HTR-8/SVneo (cell line): ENCODE data around the gene CCDC69.

ENCODE experiments used
- DNase-seq: peaks from one replicate; pipeline ENCODE4 v3.0.0; 2011; ENCODE audit warnings: low spot score, mixed read lengths; ENCODE audit not compliant: insufficient read length
- FAIRE-seq: peaks from 2 replicates; lab custom pipeline; 2011; peaks lifted over from hg19 to GRCh38; lab: Jason Lieb, UNC

The CCDC69 gene

DNA sequence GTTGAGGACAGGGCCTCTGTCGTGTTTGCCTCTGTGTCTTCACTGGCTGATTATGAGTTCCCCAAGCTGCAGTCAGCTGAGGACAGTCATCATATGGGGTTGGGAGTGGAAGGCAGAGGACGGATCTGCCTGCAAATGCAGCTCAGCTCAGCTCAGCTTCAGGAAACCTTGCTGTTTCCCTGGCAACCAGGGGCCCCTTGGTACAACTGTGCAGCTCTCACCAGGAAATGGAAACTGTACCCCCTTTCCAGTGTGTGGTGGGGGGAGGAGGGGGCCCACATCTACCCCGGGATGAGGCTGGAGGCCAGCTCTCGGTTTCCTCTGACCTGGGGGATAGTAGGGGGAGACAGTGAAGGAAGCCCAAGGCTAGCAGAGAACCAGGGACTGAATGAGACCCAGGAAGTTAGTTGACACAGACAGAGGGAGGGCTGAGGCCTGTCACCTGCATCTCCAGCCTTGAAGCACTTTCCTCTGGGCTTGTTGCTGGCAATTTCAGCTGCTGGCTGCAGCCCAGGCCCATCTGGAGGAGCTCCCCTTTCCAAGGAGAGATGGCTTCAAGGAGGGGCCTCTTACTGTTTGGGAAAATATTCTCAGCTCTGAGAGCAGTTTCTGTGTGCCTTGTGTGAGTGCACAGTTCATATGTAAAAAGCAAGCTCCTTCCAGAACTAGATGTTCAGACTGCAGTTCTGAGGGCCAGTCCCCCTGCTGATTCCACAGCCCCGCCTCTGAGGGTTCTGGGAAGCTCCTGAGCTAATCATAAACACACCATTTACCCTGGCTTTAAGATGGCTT lies 73.2 kb downstream of the CCDC69 start:
- FAIRE-seq, result no peak
- no peak for DNase-seq

DNA sequence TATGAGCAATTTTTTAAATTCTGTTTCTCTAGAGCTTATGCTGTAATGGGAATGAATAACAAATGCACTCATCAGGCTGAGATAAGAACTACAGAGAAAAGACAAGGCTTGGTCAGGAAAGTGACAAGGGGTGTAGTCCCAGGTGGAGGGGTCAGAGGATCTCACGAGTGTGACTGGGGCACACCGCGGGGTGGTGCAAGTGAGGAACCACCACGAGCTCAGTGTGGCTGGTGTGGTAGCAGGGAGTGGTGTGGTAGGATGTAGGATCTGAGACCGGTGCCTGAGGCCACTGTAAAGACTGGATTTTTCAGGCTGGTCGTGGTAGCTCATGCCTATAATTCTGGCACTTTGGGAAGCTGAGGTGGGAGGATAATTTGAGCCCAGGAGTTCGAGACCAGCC lies 75.3 kb downstream of the CCDC69 start:
- no peak for FAIRE-seq
- no peak for DNase-seq

DNA sequence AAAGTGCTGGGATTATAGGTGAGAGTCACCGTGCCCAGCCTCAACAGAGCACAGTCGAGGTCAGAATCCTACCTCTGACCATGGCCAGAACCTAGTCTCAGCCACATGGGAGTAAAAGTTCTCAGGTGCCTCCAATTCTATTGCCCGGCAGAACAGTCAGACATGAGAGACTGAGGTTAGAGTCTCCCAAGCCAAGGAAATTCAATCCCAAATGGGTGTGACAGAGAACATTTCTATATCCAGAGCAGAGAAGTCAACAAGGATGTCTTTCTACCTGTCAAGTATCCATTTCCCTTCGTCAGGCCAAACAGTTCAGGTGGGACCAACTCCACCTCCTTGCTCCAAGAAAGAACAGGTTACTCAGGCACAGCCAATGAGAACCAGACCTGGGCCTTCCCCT lies 76.9 kb downstream of the CCDC69 start:
- no peak for DNase-seq
- no peak for FAIRE-seq

DNA sequence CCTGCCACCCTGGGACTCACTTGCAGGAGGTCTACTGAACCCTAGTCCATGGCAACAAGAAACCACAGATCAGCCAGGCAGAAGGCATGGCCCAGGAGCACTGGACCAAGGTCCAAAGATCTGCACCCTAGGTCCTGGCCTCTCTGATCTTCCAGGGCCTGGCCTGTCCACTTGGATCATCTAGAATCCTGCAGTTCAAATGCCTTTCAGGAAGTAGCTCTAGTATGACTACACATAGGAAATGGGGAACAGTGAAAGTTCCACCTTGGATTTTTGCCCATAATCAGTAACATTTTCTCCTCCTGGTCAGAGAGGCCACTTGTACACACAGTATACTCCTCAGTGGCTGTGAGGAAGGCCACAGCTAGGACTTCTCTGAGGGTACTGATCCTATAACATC lies 77.8 kb downstream of the CCDC69 start:
- FAIRE-seq (no peak), DNase-seq (no peak)

DNA sequence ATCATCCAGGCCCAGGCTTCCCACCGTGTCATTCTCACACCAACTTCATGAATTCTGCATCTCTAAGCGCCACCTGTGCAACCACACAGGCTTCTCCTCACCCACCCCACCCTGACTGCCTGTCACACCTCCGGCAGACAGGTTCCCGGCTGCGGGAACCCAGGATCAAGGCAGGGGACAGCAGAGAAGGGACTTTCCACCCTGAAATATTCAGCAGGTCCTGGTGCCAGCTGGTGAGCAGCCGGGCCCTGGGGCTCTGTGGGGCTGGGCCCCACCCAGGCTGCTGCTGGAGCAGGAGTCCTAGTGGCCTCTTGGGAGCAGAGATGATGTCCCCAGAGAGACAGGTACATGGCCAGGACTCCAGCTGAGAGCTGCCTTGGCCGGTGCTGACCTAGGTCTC lies 79.0 kb downstream of the CCDC69 start:
- DNase-seq, result no peak
- no peak for FAIRE-seq

DNA sequence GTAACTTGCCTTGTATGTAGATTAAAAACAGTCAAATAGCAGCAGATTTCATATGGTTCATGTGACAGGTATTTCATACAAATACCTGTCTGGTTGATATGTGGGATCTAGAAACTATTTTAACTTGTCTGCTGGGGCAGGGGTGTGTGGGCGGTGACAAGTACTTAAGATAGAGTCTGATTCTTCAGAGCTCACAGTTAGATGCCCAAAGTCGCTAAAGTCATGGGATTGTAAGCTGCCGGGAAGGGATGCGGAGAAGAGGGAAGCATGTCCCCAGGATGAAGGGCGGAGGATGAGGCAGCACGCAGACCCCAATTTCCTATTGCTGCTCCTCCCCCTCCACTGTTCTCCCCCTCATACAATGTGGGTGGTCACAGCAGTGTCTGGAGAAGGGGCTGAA lies 79.6 kb downstream of the CCDC69 start:
- no peak for FAIRE-seq
- no peak for DNase-seq

DNA sequence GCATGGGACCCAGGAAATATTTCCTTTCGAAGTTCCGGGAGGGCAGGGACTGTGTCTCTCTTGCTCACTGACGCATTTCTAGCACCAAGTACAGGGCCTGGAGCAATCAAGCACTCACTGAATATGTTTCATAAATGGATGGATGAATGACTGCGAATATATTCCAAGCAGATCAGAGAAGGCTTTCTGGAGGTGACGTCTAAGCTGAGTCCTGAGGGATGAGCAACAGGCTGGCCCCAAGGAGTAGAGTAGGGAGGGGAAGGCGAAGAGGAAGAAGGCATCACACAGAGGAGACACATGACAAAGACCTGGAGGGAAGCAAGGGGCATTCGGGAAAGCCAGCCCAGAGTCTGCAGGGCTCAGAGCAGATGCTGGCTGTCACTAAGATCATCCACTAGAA lies 80.2 kb downstream of the CCDC69 start:
- DNase-seq (no peak), FAIRE-seq (no peak)

DNA sequence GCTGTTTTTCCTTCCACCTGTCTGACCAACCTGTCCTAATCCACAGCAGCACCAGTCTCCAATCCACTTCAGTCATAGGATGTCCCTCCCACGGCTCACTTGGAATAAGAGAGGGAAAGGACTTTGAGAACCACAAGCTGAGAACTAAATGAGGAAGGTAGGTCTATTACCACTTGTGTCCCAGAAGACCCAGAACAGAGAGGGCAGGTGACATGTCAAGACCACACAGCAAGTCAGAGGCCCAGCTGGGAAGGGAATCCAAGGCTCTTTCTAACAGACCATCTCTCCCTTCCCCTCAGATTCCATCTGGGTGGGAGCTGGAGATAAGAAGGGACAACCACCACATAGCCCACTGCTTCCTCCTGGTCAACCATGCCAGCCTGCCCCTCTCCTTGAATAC lies 81.0 kb downstream of the CCDC69 start:
- DNase-seq (no peak), FAIRE-seq (no peak)

DNA sequence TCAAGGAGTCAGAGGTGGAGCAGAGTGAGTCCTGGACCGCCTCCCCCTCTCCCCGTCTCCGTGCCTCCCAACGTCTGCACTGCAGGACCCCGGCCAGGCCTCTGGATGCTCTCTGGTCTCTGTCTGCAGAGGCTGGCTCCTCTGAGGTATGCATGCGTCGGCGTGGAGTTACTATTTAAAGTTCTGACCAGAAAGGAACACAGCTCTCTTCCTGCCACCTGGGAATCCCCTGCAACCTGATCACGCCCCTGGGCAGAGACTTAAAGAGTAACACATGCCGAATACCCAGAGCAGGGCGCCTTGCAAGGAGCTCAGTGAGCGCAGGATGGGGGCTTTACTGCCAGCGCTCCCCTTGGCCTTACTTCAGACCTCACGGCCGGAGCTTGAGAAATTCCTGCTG lies 82.4 kb downstream of the CCDC69 start:
- DNase-seq (no peak), FAIRE-seq (no peak)

DNA sequence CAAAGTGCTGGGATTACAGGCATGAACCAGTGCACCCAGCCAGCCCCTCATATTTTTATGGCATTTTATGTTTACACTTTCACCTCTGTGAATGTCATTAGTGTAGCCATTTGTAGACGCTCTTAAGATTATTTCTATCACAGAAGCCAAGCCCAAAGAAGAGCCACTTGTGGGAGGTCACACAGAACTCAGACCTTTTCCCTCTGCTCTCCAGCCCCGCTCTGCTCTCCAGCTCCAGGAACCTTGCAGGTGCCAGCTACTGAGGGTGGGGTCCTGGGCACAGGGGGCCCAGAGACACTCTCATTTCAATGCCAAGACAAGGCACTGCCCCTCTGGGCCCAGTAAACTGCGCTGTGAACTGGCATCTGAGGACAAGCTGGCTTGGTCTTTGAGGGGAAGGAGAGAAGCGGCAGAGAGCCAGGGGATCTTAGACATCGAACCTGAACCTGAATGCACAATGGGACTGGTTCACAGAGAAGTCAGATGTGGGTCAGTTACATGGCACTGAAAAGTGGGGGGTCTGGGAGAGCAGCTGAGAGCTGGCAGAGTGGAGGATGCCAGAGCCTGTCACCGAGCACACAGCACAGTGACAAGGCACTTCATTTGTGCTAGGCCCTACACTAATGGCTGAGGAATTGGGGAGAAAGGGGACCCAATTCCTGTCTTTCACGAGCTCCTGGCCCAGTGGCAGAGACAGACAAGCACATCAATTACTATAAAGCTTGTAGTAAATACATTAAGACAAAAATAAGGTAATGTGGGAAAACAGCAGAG lies 83.0 kb downstream of the CCDC69 start:
- no peak for FAIRE-seq
- DNase-seq, result no peak

DNA sequence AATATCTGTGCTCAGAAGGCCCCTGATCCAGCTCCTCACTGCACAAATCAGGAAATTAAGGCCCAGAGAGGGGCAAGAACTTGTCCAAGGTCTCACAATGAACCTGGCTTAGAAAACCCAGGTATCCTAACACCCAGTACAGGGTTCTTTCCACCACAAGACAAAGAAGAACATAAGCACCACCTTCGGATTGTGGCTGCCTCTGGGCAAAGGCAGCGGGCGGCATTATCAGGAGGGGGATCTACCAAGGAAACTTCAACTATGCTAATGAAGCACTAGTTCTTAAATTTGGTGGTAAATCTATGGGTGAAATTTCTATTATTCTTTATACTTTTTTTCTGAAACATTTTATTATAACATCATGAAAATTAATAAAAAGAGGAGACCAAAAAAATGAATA lies 84.2 kb downstream of the CCDC69 start:
- DNase-seq (no peak), FAIRE-seq (no peak)

DNA sequence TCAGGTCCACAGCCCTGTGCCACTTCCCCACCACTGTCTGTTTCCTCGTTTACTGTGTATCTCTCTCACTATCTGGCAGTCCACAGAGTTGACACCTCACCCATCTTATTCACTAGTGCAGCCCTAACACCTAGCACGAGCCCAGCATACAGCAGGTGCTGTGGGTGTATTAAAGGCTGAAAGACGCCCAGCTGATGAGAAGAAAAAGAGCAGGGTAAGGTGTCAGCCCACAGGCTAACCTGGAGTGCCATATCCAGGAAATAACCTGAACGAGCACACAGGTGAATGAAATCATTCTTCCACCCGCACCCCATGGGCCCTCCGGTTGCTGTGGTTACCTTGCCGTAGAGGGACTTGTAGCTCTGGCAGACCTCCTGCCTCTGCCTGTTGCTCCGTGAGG lies 84.9 kb downstream of the CCDC69 start:
- DNase-seq (no peak), FAIRE-seq (no peak)

DNA sequence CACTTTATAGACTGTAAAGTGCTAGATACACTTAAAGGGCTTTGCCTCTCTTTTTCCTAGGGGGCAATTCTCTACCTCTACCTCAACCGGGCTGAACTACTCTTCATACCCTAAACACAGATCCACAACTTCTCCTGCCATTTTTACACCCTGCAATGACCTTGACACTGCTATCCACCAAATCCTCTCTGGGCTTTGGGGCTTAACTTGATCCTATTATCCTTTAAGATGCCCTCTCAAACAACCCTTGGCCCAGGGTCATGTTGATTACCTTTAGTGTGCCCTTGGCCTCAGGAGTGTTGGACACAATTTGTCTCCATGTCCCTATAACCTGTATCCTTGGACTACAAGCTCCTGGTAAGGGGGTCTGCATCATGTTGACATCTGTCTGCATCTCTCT lies 85.8 kb downstream of the CCDC69 start:
- no peak for DNase-seq

DNA sequence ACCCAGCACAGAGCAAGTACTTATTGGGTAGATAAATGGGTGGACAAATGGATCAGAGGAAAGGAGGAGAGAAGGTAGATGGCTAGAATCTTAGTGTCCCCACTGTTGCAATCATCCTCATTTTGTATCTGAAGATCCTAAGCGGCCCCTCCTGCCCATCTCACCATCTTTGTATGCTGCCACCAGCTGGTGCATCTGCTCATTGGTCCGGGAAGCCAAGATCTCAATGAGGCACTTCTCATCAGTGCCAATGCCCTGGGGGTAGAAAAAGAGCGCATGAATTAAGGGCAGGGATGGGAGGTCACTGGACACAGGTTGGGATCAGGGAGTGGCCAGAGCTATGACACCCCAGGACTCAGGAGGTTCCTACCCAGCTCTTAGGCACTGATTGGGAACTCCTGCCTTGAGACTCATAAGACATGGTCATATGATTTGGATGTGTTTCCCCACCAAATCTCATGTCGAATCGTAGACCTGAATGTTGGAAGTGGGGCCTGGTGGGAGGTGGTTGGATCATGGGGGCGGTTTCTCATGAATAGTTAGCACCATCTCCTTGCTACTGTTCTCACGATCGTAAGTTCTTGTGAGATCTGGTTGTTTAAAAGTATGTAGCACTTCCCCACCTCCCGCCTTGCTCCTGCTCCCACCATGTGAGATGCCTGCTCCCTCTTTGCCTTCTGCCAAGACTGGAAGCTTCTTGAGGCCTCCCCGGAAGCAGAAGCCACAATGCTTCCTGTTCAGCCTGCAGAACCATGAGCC lies 86.6 kb downstream of the CCDC69 start:
- no peak for DNase-seq

More for the DNA sequence above, 85.8 kb downstream of the CCDC69 start:
- FAIRE-seq, result no peak

DNA sequence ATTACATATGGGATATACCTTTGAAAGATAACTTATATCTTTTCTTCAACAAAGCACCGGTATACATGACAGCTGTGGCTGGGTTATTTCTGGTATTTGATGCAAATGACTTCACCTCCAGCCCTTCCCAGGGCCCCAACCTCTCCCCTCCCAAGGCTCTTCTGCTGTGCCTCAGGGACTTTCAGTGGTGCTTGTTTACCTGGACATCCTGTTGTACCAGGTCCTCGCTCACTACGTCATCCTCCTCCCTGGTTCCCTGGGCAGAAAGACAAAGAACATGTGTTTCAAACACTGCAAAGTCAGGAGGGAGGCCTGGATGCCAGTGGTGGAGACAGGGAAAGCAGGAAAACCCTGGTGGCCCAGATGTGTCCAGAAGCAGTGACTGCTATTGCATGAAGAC lies 89.7 kb downstream of the CCDC69 start:
- DNase-seq (no peak), FAIRE-seq (no peak)

More for the DNA sequence above, 86.6 kb downstream of the CCDC69 start:
- FAIRE-seq, result peak; percentile 4

DNA sequence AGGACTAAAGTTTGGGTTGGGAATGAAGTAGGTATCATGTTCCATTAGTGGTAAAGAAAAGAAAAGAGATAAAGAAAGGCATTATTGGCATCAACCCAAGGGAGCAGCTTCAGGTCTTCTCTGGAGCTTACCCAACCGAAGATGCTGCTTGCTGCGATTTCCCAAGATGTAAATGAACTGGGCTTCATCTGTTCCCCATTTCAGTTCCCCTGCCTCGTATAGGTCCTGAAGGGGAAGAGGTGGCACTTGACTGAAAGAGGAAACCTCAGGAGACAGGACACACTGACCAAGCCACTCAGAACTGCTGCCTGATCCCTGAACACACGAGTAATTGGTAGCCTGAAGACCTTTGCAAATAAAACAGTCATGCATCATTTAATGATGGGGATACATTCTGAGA lies 90.9 kb downstream of the CCDC69 start:
- FAIRE-seq (no peak), DNase-seq (no peak)
